ENCODE results near the gene PRKN.

The PRKN gene

GRCh38 chr6:162364488-162364887, 363.1 kb downstream of the PRKN start:
- DNase-seq: no peak

DNA sequence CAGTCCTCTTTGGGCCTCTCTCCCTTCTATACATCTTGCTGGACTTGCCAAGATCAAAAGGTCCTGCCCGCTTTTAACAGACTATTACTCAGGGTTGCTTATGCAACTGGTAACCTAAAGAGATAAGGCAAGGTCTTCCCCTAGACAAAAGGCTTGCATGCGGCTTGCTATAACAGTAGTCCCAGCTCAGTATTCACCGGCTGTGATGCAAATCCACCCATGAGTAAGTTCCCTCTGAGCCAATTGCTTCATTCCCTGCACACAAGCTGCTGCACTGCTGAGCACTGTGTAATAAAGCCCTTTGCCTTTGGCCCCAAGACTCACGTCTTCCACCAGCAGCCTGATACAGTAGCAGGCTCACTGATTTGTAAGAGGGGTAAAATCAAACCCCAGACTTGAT, 363.8 kb downstream of the PRKN start:
- no peak for DNase-seq

DNA sequence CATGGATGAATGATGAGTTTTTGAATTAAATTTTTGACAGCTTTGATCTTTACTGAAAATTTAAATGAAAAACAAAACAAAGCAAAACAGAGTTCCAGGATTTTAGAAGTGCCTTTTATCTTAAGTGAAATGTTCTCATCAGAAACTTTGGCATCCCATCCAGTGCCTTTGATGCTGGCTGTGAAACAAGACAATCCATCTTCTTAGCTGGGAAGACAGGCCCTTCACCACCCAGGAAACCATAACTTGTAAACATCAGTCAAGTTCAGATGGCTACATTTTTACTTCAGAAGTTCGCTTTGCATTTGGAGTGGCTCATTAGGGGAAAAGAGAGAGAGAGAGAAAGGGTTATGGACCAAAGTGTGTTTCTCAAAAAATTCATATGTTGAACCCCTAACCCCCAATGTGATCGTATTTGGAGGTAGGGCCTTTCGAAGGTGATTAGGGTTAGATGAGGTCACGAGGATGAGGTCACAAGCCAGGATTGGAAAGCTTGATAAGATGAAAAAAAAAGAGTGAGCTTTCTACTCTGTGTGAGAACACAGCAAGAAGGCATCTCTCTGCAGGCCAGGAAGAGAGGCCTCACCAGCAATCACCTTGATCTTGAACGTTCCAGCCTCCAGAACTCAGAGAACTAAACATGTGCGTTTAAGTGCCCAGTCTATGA, 366.5 kb downstream of the PRKN start:
- DNase-seq: no peak

DNA sequence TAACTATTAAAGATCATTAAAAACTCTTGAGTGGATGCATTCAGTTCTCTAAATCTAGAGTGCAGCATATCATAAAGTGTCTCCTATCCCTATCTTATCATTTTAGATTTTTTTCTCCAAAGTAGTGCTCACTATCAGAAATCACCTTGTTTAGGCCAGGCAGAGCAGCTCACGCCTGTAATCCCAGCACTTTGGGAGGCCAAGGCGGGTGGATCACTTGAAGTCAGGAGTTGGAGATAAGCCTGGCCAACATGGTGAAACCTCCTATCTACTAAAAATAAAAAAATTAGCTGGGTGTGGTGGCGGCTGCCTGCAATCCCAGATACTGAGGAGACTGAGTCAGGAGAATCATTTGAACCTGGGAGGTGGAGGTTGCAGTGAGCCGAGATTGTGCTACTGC, 368.9 kb downstream of the PRKN start:
- no peak for DNase-seq

DNA sequence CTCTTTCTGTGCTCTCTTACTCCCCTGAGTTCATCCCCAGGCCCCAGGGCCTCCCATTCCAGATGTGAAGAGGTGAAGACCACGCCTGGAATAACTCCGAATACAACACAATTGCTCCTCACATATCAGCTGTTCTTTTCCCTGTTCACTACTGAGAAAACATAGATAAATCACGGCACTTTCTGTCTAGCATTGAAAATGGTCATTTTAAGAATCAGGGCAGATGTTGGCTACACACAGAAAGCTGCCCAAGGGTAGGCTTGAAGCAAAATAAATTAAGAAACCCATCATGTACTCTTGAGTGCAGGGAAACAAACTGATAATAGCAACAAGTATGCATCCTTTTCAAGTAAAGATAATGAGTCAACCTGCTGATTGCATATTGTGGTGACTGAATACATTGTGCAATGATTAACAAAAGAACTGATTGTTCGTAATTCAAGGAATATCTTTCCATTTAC, 382.5 kb downstream of the PRKN start:
- DNase-seq: no peak

- no peak for DNase-seq
These were observed 382.9 kb downstream of the PRKN start for GRCh38 chr6:162344646-162345010.

DNA sequence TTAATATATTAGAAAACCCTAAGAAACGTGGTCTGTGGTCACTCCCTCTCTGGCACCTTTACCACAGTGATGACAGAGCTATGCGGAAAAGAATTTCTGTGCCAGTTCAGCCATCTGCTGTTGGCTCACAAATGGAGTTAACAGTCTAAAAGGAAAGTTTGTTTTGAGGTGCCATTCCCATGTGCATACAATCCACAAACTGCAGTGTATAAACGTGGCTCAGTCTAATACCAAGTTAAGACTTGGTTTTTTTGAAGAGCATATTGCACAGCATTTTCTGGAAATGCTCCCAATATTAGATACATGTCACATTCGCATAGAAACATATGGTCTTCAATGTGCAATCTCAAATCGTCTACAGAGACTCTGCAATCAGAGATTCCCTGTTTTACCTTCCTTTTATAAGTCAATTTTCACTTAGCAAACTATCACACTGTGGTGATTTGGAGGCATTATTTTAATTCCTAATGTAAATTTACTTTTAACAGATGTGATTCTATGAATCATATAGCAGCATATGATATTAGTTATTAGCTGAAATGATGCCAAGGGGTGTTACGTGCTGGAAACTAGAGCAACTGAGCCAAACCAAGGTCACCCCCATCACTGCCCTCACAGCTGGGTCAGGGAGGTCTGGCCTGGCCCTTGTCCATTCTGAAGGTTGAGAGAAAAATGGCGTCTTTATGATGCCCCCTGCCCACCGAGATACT, 383.5 kb downstream of the PRKN start:
- no peak for DNase-seq

GRCh38 chr6:162343198-162343935, 384.2 kb downstream of the PRKN start:
- DNase-seq: no peak

GRCh38 chr6:162337412-162337811, 390.2 kb downstream of the PRKN start:
- DNase-seq: no peak

- no peak for DNase-seq
These were observed 391.2 kb downstream of the PRKN start for GRCh38 chr6:162336359-162336758.

DNA sequence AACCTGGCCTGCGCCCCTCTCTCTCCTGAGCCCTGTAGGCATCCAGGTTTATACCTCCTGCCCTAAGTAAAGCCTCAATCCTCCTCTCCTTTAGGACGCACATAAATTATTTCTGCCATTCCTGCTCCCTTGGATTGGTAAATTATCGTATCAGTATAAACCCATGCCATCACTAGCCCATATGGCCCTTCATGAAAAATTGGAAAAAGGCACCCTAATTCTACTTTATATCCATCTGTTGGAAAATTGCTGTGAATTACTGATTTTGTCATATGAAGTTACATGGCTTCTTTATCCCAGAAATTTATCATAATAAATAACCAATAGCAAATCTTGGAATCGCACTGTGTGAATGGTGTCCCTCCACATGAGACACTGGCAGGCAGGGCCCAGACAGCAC, 395.2 kb downstream of the PRKN start:
- no peak for DNase-seq

GRCh38 chr6:162331911-162332310, 395.7 kb downstream of the PRKN start:
- DNase-seq: no peak

- DNase-seq: no peak
These were observed 401.7 kb downstream of the PRKN start for GRCh38 chr6:162325826-162326225.

GRCh38 chr6:162325051-162325450, 402.5 kb downstream of the PRKN start:
- no peak for DNase-seq

DNA sequence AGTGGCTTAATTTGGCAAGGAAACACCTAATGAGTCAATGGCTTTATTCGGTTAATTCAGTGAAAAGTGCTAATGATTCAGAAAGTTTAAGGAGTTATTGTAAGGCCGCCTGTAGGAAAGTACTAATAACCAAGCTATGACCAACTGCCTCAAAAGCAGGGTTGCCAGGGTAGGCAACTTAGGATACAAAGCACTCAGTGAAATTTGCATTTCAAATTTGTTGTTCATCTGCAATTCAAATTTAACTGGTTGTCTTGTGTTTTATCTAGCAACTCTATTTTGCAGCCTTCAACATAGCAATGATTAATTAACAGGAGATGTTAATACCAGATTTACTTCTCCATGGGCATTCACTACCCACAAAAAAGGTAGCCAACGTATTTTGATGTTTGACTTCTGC, 412.3 kb downstream of the PRKN start:
- DNase-seq: no peak

- DNase-seq: no peak
These were observed 413.5 kb downstream of the PRKN start for GRCh38 chr6:162313922-162314660.

DNA sequence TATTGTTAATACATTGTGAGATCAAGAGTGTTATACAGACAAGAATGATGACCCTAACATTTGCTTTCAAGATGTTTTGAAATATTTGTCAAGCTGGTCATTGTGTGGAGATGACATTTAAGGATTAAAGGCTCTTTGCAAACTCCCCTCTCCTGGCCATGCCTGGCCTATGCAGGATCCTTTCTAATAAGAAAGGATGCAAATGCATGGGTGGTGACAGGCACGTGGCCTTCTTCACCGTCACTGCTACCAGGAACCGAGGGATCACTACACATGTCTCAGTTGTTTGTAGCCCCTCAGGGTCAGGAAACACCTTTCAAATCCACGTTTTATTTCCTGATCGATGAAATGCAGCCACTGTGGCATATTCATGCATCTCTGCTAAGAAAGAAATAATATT, 419.7 kb downstream of the PRKN start:
- no peak for DNase-seq

- no peak for DNase-seq
These were observed 420.9 kb downstream of the PRKN start for GRCh38 chr6:162306616-162307015.

GRCh38 chr6:162301128-162301527, 426.4 kb downstream of the PRKN start:
- no peak for DNase-seq

GRCh38 chr6:162294029-162294428, 433.5 kb downstream of the PRKN start:
- no peak for DNase-seq

- DNase-seq: no peak
These were observed 434.7 kb downstream of the PRKN start for GRCh38 chr6:162292915-162293314.

GRCh38 chr6:162290846-162291465, 436.6 kb downstream of the PRKN start:
- no peak for DNase-seq

- DNase-seq: no peak
These were observed 437.6 kb downstream of the PRKN start for GRCh38 chr6:162289972-162290371.

All from stimulated activated CD4-positive, alpha-beta T cell treated with anti-CD3 and anti-CD28 coated beads, Interleukin-4, amount 100 ng/mL, for 4 hours (primary cell).